NCI-H1105 (cell line): ENCODE measurements around the gene CR1.
"Not testable (repeated sequence)": the region's sequence is repeated elsewhere in the genome, so short reads cannot be mapped to it uniquely, and the experiment has no call there.

Experiments used
- DNase-seq: peaks from one replicate; lab custom pipeline; 2025; lab: John Stamatoyannopoulos, UW

Gene CR1

DNA sequence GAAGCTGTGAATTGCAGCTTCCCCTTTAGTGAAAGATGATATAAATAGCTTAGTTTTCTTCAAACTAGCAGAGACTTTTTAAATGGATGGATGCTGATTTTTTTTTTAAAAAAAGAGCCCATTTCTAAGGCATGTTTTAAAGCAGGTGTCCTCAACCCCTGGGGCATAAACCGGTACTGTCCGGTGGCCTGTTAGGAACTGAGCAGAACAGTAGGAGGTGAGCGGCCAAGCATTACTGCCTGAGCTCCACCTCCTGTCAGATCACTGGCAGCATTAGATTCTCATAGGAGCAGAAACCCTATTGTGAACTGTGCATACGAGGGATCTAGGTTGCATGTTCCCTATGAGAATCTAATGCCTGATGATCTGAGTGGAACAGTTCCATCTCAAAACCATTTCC, 180.2 kb downstream of the CR1 start:
- no peak for DNase-seq

DNA sequence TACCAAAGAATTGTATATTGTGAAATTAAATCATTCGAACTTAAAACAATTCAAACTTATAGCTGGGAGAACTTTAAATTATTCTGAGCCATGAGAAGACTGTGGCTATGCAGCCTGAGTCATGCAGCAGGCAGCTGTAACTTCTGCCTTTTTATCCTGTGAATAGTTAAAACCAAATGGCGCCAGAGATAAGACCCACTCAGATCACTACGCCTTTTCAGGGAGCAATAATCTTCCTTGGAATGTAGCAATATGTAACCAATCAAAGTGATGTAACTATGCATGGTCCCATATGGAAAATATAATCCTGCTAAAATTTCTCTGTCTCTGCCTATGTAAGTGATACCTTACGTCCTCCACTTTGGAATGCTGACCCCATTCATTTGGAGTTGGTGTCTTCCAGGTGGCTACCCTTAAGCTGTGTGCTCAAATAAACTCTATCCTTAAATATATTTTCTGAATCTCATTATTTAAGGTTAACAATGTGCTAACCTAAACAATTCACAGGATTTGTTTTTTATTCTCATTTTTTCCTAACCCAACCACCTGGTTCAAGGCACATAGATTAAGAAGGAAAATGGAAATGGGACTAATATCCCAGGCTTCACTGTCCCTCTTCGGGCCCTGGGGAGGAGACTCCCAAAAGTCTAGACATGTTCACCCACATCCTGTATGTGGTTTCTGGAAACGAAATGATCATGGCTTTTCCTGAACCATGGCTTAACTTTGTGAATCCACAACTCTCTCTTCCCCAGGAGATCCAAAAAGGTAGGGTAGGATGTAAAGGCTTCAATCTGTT, 184.8 kb downstream of the CR1 start:
- DNase-seq, result not testable (repeated sequence)

DNA sequence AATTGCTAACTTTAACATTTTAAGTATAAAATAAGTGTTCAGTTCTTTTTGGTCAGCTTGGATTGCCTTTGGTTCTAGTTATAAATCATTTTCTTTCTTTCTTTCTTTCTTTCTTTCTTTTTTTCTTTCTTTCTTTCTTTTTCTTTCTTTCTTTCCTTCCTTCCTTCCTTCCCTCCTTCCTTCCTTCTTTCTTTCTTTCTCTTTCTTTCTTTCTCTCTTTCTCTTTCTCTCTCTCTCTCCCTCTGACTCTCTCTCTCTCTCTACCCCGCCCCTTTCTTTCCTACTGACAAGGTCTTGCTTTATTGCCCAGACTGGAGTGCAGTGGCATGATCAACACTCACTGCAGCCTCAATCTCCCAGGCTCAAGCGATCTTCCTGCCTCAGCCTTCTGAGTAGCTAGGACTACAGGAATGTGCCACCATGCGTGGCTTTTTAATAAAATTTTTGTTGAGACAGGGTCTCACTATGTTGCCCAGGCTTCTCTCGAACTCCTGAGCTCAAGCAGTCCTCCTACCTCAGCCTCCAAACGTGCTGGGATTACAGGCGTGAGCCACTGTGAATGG, 187.0 kb downstream of the CR1 start:
- DNase-seq, result not testable (repeated sequence)

DNA sequence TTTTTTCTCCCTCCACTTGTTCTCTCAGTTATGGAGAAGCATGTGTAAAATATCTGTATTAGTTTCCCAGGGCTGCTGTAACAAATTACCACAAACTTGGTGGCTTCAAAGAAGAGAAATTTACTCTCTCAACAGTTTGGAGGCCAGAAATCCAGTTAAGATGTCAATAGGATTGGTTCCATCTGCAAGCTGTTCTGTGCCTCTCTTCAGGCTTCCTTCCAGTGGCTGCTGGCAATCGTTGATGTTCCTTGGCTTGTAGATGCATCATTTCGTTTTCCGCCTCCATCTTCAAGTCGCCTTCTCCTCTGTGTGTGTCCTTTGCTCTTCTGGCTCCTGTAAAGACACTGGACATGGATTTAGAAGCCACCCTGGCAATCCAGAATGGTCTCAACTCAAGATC, 194.6 kb downstream of the CR1 start:
- not testable (repeated sequence) for DNase-seq

DNA sequence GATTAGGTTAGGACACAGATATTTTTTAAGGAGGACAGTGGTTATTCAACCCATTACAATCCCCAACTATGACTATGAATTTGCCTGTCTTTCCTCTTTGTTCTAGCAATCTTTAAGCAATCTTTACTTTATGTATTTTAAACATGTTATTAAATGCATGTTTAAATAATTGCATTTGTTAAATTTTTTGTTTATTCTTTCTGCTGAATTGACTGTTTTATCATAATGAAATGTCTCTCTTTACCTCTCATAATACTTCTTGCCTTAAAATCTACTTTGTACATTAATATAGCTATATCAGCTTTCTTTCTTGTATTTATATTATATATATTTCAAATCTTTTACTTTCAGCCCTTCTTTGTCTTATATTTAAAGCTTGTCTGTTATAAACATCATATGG, 195.1 kb downstream of the CR1 start:
- no peak for DNase-seq
